HepG2 (cell line): ENCODE data around the gene MYH3.

Experiments
- BHLHE40 ChIP-seq: IDR thresholded peaks from 2 replicates; pipeline ENCODE4 v1.6.1; 2011; ENCODE audit warnings: low read length, improper control_type of control experiment
- CHCHD3 ChIP-seq: sonication (generic); formaldehyde crosslinking; IDR thresholded peaks from 2 replicates; pipeline ENCODE4 v1.8.0; 2022; ENCODE audit warnings: mild to moderate bottlenecking, missing genetic modification reagents, moderate library complexity
- EHMT2 ChIP-seq: fragments of 200-600 bp; sonication (generic); IDR thresholded peaks from 2 replicates; pipeline ENCODE4 v1.7.0; 2017; ENCODE audit warnings: antibody characterized with exemption, low read depth, low read length, borderline replicate concordance
- EP300 ChIP-seq, 3 experiments: sonication (generic) in 1 of 3; formaldehyde crosslinking in 1 of 3; IDR thresholded peaks; 2 replicates each; pipeline versions ENCODE4 v1.5.1 to v1.6.1; 2011 to 2020; ENCODE audit warnings: low read depth in 2 of 3, low read length in 2 of 3, borderline replicate concordance in 1 of 3, improper control_type of control experiment in 1 of 3, mild to moderate bottlenecking in 1 of 3, missing genetic modification reagents in 1 of 3, moderate library complexity in 1 of 3
- JUN ChIP-seq: sonication (generic); formaldehyde crosslinking; IDR thresholded peaks from 2 replicates; pipeline ENCODE4 v1.4.0; 2020; ENCODE audit warnings: mild to moderate bottlenecking, missing genetic modification reagents
- POLR2A ChIP-seq, 2 experiments: IDR thresholded peaks; 2 replicates each; pipeline ENCODE4 v1.6.1; 2011; ENCODE audit warnings: low read depth in 2 of 2, low read length in 2 of 2, mild to moderate bottlenecking in 1 of 2, moderate library complexity in 1 of 2; ENCODE audit not compliant: insufficient read depth in 1 of 2
- ZNF263 ChIP-seq: sonication (generic); formaldehyde crosslinking; IDR thresholded peaks from 2 replicates; pipeline ENCODE4 v1.4.0; 2020; ENCODE audit warnings: missing genetic modification reagents
- ZNF274 ChIP-seq: sonication (generic); formaldehyde crosslinking; IDR thresholded peaks from 2 replicates; pipeline ENCODE4 v1.5.1; 2020; ENCODE audit warnings: mild to moderate bottlenecking, missing genetic modification reagents
- ZNF616 ChIP-seq: sonication (generic); formaldehyde crosslinking; IDR thresholded peaks from 2 replicates; pipeline ENCODE4 v1.5.0; 2020; ENCODE audit warnings: low read depth, mild to moderate bottlenecking, missing genetic modification reagents
- ZNF777 ChIP-seq: sonication (generic); formaldehyde crosslinking; IDR thresholded peaks from 2 replicates; pipeline ENCODE4 v1.4.0; 2020; ENCODE audit warnings: missing genetic modification reagents
- ZSCAN31 ChIP-seq: sonication (generic); formaldehyde crosslinking; IDR thresholded peaks from 2 replicates; pipeline ENCODE4 v1.5.0; 2020; ENCODE audit warnings: low read depth, mild to moderate bottlenecking, missing genetic modification reagents
- TF ChIP-seq, protein P1 (sequence below): sonication (generic); formaldehyde crosslinking; IDR thresholded peaks from 2 replicates; pipeline ENCODE4 v1.5.0; 2020; ENCODE audit warnings: mild to moderate bottlenecking, missing genetic modification reagents, moderate library complexity
- TF ChIP-seq, protein P2 (sequence below): sonication (generic); formaldehyde crosslinking; IDR thresholded peaks from 2 replicates; pipeline ENCODE4 v1.5.0; 2020; ENCODE audit warnings: missing genetic modification reagents

DNA sequence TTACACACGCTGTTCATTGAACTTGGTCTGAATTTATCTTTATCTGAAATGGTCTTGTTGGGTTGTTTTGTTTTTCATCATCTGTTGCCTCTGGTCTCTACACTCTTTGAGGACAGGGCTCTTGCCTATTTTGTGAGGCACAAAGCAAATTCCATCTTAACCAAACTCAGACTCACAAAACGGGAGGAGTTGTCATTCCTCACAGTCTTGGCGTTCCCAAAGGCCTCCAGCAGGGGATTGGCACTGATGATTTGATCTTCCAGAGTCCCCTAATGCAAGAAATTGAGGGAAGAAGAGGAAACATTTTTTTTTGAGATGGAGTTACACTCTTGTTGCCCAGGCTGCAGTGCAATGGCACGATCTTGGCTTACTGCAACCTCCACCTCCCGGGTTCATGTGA, 8.7 kb downstream of the MYH3 start:
- TF ChIP-seq EHMT2 (no peak), EP300 (IDR thresholded peaks at IDR 0.05; ENCODE audit: low read depth in 2 of 2, low read length in 2 of 2) (no peak), EP300 (CRISPR knock-in tag; IDR thresholded peaks at IDR 0.05; ENCODE audit: borderline replicate concordance) (no peak), ZNF616 (CRISPR knock-in tag) (no peak), ZNF777 (no peak), BHLHE40 (no peak), ZSCAN31 (CRISPR knock-in tag) (no peak), ZNF274 (CRISPR knock-in tag) (no peak), POLR2A (IDR thresholded peaks at IDR 0.05; ENCODE audit: insufficient read depth in 1 of 2, low read depth in 2 of 2, low read length in 2 of 2) (no peak), JUN (CRISPR knock-in tag) (no peak), ZNF263 (no peak), CHCHD3 (CRISPR knock-in tag) (no peak)
- TF ChIP-seq, protein P1, sequence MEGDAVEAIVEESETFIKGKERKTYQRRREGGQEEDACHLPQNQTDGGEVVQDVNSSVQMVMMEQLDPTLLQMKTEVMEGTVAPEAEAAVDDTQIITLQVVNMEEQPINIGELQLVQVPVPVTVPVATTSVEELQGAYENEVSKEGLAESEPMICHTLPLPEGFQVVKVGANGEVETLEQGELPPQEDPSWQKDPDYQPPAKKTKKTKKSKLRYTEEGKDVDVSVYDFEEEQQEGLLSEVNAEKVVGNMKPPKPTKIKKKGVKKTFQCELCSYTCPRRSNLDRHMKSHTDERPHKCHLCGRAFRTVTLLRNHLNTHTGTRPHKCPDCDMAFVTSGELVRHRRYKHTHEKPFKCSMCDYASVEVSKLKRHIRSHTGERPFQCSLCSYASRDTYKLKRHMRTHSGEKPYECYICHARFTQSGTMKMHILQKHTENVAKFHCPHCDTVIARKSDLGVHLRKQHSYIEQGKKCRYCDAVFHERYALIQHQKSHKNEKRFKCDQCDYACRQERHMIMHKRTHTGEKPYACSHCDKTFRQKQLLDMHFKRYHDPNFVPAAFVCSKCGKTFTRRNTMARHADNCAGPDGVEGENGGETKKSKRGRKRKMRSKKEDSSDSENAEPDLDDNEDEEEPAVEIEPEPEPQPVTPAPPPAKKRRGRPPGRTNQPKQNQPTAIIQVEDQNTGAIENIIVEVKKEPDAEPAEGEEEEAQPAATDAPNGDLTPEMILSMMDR = no peak
- TF ChIP-seq, protein P2, sequence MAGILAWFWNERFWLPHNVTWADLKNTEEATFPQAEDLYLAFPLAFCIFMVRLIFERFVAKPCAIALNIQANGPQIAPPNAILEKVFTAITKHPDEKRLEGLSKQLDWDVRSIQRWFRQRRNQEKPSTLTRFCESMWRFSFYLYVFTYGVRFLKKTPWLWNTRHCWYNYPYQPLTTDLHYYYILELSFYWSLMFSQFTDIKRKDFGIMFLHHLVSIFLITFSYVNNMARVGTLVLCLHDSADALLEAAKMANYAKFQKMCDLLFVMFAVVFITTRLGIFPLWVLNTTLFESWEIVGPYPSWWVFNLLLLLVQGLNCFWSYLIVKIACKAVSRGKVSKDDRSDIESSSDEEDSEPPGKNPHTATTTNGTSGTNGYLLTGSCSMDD (CRISPR knock-in tag) = no peak
